GM18951 (cell line): Measurements from ENCODE around the gene RNLS.
"Not testable (repeated sequence)": the region's sequence is repeated elsewhere in the genome, so short reads cannot be mapped to it uniquely, and the experiment has no call there.

Source experiments
- POLR2A ChIP-seq: IDR thresholded peaks from 4 replicates; pipeline ENCODE4 v1.6.1; 2011; ENCODE audit warnings: mild to moderate bottlenecking; ENCODE audit not compliant: insufficient read length, insufficient read depth; ENCODE audit errors: extremely low read depth
- in situ Hi-C: fragments of 300-500 bp; cut with MboI; formaldehyde crosslinking; loops from one replicate; pipeline ENCODE4 v1.12.0; 2022; ENCODE audit warnings: low sequenced_read_pairs, mixed read lengths, inconsistent platforms; ENCODE audit not compliant: unreplicated experiment

The RNLS gene

GRCh38 chr10:88494537-88494936 is 88.6 kb downstream of the RNLS start:
- in situ Hi-C loops = no loop called here
- no peak for TF ChIP-seq POLR2A

DNA sequence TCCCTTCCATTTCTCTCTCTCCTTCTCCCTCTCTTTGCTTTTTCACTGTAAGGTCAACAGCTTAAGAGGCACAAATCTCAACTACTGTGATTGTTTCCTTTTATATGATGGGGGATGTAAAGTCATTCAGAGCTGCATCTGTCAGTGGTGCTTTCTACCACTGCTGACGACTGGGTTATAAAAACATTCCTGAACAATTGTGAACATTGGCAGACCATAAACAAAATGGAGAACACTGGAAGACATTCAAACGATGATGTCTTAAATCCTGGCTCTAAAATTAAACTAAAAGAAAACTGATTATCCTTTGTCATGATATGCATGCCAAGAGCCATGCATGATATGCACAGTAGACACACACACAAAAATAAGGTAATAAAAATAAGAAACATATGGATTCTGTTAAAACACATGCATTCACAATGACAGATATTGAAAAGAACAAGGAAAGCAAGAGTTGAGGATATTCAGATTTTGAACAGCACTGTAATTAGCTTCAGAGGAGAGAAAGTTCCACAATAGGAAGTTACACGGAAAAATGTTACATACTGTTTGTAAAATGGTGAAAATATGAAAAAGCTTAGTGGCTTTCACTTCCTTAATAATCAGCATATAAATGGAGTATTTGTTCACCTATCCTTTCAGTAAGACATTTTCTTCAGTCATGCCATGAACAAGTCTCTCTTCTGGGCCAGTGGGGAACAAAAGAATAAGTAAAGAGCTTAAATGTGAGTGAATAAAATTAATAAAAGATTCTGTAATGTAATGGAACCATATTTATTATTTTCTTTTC is 89.2 kb downstream of the RNLS start:
- in situ Hi-C loops = no loop called here
- no peak for TF ChIP-seq POLR2A

- TF ChIP-seq POLR2A = no peak
- in situ Hi-C loops = no loop called here
Measured at GRCh38 chr10:88491314-88491713, 91.8 kb downstream of the RNLS start.

DNA sequence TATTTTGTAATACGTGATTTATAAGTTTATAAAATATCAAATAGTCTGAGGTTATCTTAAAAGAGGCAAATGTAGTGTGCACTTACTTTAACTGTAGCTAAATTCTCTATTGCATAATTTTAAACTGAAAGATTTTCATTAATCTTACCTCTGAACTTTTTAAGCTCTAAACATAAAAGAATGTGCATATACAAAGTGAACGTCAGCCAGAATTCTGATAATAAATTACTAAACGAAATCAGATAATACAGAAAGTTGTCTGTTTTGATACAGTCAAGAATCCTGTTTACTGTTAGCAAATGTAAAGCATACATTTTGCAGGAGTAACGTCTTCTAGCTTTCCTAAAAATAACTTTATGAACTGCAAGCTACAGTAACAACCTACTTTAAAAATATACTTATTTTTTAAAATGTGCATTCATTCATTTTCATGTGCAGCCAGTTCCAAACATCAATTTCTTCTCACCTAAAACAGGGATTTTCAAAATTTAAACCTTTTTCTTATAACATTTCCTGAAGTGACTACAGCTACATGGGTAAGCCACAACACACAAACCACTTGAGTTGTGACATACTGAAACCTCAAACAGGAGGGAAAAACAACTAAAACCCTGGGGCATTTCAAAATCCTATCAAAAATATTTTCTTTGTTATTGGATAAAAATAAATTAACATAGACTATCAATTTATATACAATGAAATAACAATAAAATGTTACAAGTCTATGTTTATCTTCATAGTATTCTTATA is 92.7 kb downstream of the RNLS start:
- no peak for TF ChIP-seq POLR2A
- in situ Hi-C loops = no loop called here

DNA sequence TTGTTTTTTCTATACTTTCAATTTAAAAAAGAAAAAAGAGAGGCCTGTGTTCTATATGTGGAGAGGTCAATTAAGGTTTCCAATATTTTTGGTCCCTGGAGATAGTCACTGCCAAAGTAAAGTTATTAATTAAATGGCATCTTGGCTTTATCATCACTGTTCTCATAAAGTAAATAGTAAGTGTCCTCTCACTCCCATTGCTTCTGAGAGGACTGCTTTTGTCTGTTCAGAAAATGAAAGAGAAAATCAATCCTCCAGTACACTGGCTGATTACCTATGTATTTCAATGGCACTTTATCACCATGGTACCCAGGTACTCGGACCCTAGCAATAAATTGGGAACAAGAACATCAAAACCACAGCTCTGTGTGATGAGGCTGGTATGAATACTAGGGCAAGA is 94.0 kb downstream of the RNLS start:
- in situ Hi-C loops = no loop called here
- no peak for TF ChIP-seq POLR2A

GRCh38 chr10:88486816-88487215 is 96.3 kb downstream of the RNLS start:
- in situ Hi-C loops = not testable (repeated sequence)

- in situ Hi-C loops = no loop called here
- TF ChIP-seq POLR2A = no peak
Measured at GRCh38 chr10:88482220-88482619, 100.9 kb downstream of the RNLS start.

DNA sequence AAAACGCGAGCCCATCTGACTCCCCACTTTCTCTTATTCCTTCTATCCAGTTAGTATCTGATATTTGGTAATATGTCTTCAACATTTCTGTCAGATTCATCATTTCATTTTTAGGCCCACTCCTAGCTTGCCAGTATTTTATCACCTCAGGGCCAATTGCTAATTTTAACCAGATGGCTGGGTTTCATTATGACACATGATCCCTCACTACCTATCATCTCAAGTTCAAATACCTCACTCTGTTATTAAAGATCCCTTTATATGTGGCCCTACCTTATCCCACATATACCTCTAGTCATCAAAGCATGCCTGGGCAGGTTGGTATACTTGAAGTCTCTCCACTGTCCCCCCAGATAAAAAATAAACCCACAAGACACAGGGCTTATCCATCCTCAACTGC is 104.9 kb downstream of the RNLS start:
- no peak for TF ChIP-seq POLR2A
- in situ Hi-C loops = no loop called here

GRCh38 chr10:88477343-88478085 is 105.6 kb downstream of the RNLS start:
- in situ Hi-C loops = no loop called here

DNA sequence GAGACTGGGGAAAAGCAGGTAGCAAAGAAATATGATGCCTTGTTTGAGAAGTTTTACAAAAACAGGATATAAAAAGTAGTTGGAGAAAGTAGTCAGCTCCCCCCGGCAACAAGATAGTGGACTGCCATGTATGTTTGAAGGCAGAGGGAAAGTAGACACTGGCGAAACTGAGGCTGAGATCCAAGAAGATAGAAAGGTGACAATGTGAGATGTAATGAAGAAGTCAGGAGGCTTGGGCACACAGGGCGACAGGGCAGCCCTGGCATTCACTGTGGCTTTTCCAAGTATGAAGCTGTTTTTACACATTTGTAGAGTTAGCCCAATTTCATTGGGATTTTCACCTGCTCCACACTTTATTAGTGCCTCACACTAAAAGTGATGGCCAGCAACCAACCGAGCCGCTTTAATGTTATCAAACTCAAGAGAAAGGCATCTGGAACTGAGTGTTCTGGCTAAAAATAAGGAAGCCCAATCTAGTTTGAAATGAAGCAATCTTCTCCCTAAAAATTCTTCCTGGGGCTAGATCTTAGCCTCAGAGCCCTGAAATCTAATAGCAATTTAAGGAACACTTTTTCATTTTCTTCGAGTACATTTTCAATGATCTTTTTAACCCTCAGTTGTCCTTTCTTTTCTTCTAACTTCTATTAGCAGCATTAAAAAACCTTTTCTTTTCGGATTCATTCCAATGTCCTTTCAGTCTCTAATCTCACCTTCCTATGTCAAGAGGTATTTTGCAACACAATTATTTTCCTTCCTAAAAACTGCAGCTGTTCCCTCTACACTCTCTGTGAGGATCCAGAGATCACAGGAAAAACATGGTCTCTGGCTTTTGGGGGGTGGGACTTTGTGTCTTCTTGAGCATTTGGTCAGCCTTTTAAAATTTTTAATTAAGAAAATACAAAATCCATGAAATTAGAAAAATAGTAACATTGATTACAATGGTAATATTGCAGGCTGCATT is 108.0 kb downstream of the RNLS start:
- no peak for TF ChIP-seq POLR2A
- in situ Hi-C loops = no loop called here

More at GRCh38 chr10:88477343-88478085, 105.6 kb downstream of the RNLS start:
- TF ChIP-seq POLR2A = no peak

- in situ Hi-C loops = no loop called here
- TF ChIP-seq POLR2A = no peak
Measured at GRCh38 chr10:88473989-88474883, 108.9 kb downstream of the RNLS start.

GRCh38 chr10:88472540-88472939 is 110.6 kb downstream of the RNLS start:
- in situ Hi-C loops = no loop called here
- no peak for TF ChIP-seq POLR2A

- in situ Hi-C loops = no loop called here
- no peak for TF ChIP-seq POLR2A
Measured at GRCh38 chr10:88471899-88472298, 111.2 kb downstream of the RNLS start.
